HG02852 (cell line): ENCODE data around the gene ARL8B.
"Not testable (repeated sequence)": the region's sequence is repeated elsewhere in the genome, so short reads cannot be mapped to it uniquely, and the experiment has no call there.

Experiments used
- ATAC-seq: cut with Tn5 transposase; IDR thresholded peaks from one replicate; pipeline ENCODE4 v1.9.1; 2021; ENCODE audit warnings: mild to moderate bottlenecking, moderate library complexity; ENCODE audit not compliant: unreplicated experiment

The ARL8B gene

DNA sequence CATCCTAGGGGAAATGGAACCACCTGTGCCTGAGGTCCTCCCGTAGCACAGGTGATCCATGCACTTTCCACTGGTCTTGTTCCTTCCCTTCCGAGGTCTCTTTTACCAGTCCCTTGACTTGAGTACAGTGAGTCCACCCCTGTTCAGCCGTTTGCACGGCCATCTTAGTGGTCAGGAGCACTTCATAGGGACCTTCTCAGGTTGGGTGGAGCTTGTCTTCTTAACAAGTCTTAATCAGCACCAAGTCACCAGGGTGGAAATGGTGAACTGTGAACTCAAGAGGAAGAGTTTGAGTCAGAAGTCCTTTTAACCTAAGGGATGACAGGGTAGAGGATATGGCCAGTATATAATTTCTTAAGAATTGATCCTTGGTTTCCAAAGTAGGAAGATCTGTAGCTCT lies 21.4 kb downstream of the ARL8B start:
- ATAC-seq: no peak

DNA sequence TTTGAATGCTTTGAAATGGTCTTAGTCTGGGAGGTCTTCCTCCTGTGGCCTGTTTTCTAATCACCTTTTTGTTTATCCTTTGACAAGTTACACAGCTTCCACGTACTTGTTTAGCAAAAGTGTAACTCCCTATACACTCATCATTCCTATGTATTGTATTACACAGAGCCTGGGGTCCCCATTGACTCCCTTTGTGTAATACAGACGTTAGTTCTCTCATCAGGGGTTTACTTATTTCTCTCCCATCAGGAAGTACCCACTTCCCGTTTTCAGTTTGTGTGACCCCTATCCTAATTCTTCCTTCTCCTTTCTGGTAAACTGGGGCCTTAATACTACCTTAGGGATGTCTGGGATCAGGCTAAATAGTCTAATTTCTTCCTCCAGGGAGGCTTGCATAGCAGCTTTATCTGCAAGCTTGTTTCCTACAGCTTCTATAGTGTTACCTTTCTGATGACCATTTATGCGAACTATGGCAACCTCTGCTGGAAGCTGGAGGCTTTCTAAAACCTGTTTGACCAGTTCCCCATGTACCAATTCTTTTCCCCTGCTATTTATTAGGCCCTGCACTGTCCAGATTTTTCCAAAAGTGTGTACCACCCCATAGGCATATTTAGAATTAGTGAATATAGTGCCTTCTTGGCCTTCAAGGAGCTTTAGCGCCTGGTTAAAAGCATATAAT lies 22.4 kb downstream of the ARL8B start:
- no peak for ATAC-seq

DNA sequence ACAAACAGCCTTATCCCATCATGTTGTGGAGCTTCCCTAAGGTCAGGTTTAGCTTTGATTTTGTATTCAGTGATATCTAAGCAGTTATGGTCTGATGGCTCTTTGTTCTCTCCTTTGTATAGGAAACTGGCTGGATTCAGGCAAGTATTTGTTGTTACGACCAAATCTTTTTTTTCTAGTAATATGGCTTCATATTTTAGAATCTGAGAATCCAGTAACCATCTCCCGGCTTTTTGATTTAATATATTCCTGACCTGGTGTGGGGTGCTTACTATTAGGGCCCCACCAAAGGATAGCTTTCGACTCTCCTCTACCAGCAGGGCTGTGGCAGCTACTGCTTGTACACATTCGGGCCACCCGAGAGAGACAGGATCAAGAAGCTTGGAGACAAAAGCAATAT lies 23.0 kb downstream of the ARL8B start:
- ATAC-seq: no peak

DNA sequence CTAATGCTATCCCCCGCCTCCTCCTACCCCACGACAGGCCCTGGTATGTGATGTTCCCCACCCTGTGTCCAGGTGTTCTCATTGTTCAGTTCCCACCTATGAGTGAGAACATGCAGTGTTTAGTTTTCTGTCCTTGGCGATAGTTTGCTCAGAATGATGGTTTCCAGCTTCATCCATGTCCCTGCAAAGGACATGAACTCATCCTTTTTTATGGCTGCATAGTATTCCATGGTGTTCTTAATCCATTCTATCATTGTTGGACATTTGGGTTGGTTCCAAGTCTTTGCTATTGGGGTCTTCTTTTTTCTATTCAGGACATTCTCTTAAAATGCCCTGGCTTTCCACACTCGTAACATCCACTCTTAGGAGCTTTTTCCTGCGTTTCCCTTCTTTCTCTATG lies 25.1 kb downstream of the ARL8B start:
- ATAC-seq: not testable (repeated sequence)

DNA sequence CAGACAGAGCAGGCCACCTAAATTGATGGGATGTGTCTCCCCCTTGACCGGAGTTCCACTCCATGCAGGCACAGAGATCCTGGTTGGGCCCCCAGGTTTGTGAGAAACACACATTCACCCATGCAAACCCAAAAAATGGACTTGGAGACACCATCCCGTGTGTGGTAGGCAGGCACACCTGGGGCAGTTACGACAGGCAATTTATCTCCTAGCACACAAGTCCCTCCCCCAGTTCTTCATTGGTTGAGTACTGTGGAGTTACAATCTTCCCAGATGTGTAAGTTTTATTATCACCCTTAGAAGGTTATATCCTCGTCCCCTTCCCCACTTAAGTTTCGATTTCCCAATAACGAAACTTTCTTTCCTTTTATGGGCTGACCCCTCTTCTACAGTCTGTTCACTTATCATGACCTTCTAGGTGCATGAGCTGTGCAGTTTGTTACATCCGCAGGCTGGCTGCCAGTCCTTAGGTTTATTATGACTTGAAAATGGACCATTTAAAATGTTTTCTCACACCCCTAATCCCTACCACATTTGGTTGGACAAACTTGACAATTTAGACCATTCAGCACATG lies 27.3 kb downstream of the ARL8B start:
- ATAC-seq: no peak

DNA sequence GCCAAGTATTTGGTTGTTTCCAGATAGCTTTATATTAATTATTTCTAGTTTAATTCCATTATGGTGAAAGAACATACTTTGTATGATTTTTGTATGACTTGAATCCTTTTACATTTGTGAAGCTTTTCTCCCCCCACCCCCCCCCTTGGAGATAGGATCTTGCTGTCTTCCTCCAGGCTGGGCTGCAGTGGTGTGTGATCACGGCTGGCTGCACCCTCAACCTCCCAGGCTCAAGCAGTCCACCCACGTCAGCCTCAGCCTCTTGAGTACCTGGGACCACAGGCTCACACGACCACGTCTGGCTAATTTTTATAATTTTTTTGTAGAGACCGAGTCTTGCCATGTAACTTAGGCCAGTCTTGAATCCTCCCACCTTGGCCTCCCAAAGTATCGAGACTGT lies 29.5 kb downstream of the ARL8B start:
- ATAC-seq: peak; percentile 86

DNA sequence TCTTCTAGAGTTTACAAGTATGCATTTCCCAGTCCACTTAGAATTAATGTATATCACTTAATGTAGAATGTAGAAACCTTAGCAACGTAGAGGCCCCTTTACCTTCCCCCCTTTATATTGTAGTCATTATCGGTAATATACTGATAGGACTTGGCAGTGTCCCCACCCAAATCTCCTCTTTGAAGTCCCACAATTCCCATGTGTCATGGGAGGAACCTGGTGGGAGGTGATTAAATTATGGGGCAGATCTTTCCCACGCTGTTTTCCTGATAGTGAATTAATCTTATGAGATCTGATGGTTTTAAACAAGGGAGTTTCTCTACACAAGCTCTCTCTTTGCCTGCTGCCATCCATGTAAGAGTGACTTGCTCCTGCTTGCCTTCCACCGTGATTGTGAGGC lies 31.0 kb downstream of the ARL8B start:
- no peak for ATAC-seq

DNA sequence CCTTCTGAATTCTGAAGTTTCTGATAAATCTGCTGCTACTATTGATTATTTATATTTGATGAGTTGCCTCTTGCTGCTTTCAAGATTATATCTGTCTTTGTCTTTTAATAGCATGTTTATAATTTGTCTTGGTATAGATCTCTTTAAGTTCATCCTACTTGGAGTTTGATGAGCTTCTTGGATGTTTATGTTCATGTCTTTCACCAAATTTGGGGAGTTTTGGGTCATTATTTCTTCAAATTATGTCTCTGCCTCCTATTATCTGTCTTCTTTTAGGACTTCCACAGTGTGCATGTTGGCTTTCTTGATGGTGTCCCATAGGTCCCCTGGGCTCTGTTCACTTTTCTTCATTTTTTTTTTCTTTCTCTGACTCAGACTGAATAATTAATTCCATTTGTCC lies 33.1 kb downstream of the ARL8B start:
- ATAC-seq: no peak

DNA sequence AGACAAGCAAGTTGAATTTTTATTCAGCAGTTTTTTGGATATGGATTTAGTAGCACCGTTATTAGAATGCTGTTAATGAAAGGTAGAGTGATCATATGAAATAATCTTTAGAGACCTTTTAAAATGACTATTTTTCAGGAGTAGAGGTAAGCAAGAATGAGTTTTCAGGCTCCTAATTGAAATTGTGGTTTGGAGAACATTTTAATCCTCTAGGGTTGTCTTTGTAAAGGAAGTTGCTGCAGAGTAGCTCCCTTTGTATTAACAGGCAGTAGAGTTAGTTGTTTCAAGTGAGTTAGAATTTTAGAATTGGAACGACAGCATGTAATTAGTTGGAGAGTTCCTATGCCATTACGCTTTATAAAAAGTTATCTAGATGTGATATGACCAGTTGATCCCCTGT lies 38.2 kb downstream of the ARL8B start:
- ATAC-seq: no peak

DNA sequence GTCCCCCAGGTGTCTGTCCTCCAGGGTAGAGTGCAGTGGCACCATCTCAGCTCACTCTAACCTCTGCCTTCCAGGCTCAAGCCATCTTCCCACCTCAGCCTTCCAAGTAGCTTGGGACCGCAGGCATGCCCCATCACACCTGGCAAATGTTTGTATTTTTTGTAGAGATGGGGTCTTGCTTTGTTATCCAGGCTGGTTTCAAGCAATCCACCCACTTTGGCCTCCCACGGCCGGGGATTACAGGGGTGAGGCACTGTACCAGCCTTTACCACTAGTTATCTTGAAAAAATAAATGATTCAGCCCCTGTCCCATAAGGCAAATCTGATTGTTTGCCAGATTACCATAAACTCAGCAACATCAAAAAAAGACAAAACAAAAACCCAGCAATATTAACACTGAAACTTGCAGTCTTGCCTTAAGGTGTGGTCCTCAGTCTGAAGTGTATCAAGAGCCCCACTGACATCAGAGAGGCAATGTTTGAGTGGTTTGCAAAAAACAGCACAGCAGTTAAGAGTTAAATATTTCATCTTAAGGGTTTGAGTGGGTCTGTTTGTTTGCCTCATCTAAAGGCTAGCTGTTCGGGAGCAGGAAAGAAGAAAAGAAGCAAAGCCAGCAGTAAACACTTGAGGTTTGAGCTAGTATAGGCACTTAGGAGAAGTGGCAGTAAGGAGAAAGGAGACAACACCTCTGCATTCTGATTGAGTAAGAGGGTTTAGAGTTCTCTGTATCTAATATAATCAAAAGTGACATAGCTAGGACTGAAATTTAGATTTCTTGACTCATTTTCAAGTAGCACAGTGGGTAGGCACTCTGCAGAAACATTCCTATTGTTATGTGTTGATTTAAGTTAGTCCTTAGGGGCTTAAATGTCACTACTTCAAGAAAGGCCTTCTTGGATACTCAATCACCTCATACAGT lies 39.1 kb downstream of the ARL8B start:
- ATAC-seq: no peak

DNA sequence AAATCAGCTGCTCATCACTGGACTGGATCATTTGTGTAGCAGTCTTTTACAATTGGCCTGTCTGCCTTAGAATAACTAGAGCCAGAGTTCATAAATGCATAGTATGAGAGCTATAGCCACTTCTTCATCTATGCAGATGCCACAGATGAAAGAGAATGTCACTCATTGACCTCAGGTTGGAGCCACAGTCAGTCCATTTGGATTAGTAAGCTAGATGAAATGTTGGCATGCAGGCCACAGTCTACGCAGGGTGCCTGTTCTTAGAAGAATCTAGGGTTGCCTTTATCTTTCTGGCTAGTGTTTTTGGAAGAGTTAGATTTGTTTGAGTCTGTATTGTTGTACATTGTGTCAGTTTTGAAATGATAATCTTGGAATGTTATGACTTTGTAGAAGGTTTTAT lies 40.0 kb downstream of the ARL8B start:
- ATAC-seq: no peak

DNA sequence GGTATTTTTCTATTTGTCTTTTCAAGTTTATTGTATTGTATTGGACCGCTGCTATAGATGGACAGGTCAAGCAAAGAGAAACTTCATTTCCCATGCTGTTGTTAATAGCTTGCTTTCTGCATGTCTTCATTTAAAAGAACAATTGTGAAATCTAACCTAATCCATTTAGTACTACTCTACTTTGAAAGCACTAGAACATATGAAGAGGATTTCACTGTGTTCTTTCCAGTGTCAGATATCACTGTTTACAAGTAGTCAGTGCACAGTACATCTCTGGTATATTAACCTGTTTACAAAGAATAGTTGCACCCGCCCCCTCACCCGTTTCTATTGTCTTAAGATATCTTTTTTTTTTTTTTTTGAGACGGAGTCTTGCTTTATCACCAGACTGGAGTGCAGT lies 43.6 kb downstream of the ARL8B start:
- no peak for ATAC-seq

DNA sequence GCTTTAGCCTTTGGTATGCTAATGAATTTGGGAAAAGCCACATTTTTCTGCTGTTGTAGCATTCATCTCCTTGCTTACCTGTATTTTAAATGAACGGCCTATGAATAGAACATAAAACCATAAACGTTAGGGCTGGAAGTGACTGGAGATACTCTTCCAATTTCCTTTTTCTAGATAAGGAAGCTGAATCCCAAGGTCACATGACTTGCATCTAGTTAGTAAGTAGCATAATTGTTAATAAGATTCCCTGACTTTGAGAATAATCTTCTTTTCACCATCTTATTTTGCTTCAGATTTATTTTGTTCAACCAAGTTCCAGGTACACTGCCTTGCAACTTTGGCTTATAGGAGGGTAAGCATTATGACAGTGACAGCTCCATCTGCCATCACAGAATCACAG lies 44.8 kb downstream of the ARL8B start:
- ATAC-seq: no peak

DNA sequence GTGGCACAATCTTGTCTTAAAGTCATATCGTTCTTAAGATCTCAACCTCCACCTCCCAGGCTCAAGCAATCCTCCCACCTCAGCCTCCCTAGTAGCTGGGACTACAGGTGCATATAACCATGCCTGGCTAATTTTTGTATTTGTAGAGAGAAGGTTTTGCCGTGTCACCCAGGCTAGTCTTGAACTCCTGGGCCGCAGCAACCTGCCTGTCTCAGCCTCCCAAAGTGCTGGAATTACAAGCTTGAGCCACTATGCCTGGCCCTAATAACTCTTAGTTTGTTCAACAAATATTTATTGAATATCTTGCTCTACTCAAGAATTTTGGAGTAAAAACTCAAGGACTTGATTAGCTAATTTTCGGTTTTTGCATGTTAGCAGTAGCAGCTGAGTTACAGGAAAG lies 46.0 kb downstream of the ARL8B start:
- no peak for ATAC-seq

DNA sequence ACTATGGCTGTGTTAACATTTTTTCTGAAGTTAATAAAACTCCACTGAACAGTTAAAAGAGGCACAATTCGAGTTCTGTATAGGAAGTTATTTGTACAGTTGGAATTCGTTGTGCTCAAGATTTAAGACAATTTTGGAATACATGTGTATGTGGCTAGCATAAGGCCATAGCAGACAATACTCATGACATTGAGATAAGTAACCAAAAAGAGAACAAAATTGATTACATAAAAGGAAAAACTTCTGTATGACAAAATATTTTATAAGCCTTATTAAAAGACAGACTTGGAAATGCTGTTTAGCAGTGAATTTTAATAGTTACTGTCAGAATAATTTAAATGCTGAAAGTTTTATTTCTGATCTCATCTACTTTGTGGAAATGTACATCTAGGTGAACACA lies 47.7 kb downstream of the ARL8B start:
- no peak for ATAC-seq

DNA sequence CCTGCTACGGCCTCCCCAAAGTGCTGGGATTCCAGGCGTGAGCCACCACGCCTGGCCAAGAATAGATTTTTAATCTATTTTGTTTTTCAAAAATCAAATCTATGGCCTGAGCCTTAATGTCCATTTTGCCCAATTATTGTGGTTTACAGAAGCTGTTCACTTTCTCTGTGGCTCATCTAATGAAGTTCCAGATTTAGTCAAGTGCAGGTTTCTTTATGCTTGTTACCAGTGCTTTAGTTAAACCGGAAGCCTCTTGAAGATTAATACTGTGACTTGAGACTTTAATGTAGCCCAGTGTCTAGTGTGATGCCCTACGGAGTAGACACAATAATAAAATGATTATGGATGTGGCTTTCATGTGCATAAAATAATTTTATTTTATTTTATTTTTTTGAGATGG lies 48.9 kb downstream of the ARL8B start:
- ATAC-seq: no peak

DNA sequence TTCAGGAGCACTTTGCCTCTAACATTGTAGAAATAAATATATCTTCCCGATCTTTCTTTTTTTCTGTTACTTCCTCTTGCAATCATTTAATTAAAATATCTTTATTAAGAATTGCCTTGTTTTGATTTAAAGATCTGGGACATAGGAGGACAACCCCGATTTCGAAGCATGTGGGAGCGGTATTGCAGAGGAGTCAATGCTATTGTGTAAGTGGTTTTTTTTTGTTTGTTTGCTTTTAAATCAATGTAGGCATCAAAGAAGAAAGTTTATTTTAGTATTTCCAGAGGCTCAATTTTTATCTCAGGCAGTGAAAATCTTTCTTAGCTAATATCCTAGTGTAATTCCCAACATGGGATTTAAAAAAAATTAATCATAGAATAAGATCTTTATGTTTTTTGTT lies 49.9 kb downstream of the ARL8B start:
- no peak for ATAC-seq

DNA sequence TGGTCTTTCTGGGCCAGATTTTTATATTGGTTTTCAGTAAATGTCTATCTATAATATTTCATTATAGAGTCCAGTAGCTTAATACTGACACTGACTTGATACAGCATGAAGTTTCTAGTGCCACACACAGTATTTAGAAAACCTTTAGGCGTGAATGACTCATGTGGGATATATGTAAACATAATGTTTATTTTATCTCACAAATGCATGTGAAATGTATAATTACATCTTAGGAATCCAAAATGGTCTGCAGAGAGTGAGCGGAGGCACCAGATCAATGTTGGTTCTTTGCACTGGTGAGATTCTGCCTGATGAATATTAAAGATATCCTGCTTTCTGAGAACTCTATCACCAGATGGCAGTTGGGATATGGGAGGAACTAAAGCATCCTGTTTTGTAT lies 56.9 kb downstream of the ARL8B start:
- ATAC-seq: not testable (repeated sequence)

DNA sequence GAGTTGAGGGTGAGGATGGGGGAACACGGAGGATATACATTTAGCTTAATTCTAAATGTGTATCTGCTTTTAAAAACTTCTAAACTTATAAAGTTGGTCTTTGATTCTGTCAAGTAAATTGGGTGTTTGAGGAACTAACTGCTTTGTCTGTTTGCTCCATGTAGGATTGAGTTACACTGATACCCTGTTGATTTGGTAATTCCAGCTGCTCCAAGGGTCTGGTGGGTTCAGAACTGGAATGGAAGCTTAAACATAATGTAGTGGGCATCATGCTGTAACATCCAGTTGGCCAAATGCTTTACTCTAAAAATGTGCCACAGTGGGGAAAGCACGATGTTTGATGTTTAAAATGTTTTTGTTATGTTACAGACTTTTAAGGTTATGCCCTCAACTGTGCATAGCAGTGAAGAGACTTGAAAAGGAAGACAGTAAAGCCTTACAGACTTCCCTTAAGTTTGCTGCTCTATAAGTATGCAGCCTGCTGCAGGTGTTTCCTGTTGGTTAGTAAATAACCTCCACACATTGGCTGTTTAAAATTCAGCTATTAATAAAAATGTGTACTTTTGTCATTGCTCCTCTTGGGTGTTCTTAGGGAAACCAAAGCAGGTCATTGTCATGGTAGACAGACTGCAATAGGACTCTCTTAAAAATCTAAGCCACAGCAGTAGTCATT lies 59.5 kb downstream of the ARL8B start:
- ATAC-seq: peak; percentile 77

DNA sequence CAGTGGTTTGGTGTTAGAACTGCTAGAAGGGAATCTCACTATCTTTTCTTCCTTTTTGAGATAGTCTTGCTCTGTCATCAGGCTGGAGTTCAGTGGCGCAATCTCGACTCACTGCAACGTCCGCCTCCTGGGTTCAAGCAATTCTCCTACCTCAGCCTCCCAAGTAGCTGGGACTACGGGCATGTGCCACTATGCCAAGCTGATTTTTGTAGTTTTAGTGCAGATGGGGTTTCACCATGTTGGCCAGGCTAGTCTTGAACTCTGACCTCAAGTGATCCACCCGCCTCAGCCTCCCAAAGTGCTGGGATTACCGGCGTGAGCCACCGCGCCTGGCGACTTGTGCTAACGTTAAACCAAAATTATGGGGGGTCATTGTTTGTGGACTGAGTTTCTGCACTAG lies 61.6 kb downstream of the ARL8B start:
- not testable (repeated sequence) for ATAC-seq

DNA sequence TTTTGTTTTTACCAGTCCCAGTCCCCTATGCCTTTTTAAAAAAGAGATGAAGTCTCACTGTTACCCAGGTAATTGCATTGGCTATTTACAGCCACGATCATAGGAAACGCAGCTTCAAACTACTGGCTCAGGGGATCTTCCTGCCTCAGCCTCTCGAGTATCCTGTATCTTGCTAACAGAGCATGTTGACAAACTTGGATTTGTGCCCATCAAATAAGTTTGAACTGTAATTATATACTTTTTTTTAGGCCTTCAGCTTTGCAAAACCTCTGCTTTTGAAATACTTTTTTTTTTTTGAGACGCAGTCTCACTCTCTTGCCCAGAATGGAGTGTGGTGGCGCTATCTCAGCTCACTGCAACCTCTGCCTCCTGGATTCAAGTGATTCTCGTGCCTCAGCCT lies 62.4 kb downstream of the ARL8B start:
- ATAC-seq: no peak
